OCI-M1 (cell line): ENCODE results near the gene GPBP1.
"Not testable (repeated sequence)": the region's sequence is repeated elsewhere in the genome, so short reads cannot be mapped to it uniquely, and the experiment has no call there.

Source experiments
- DNase-seq: peaks from one replicate; lab custom pipeline; 2025; lab: John Stamatoyannopoulos, UW

GPBP1 gene

GRCh38 chr5:57280853-57281252 is 107.0 kb downstream of the GPBP1 start:
- DNase-seq: no peak

DNA sequence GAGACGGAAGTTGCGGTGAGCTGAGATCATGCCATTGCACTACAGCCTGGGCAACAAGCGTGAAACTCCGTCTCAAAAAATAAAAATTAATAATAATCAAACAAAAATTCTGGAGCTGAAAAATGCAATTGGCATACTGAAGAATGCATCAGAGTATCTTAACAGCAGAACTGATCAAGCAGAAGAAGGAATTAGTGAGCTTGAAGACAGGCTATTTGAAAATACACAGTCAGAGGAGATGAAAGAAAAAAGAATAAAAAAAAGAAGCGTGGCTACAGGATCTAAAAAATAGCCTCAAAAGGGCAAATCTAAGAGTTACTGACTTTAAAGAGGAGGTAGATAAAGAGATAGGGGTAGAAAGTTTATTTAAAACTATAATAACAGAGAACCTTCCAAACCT is 111.2 kb downstream of the GPBP1 start:
- not testable (repeated sequence) for DNase-seq

GRCh38 chr5:57291894-57292293 is 118.0 kb downstream of the GPBP1 start:
- DNase-seq: no peak

- DNase-seq: no peak
Observed at GRCh38 chr5:57292336-57292735, 118.5 kb downstream of the GPBP1 start.

DNA sequence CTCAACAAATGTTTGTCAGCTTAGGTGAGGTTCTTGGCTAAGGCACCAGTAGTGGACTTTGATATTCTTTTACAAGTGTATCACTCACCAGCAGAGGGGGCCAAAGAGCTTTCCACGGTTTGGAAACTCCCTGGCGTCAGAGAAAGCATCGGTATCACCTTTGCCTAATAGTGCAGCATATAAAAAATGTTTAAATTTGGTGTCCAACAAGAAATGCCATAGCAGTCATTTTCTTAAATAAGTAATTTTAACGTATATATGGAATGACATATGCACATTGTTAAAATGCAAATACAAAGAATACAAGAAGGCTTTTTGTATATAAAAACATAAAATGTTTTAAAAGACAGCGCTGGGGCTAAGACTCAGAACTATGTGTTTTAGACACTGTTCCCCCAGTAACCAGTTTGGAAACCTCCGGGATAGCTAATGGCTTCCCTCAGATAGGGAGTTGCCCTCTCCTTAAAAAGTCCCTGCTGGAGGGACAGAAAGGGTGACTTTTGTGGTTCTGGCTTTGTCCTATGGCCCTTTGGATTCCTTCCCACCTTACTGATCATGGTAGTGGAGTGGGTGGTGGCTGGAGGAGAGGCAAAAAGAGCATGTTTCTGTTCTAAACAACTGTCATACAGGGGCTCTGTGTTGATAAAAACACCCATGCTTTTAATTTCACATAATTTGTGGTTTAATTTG is 124.6 kb downstream of the GPBP1 start:
- DNase-seq: peak; percentile 90

DNA sequence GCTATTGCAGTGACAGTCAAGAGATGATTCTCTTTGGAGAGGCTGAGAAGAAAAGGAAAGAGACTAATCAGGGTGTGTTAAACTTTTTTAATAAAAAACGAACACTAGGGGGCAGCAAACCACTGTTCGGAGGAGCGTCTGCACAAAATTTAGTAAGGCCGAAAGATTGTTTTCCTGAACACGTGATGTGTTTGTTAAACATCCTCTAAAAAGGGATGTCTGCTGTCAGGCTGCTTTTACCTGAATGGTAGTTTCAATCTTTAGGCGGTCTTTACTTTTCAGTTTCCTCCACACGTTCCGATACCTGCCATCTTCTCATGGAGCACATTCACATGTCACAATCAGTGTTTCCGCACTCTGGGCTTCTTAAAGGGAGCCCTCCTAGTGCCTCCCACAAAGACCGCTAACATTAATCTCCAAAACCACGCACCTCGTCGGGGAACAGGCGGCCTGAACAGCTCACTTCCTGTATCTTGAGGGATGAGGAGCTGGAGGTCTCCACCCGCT is 125.2 kb downstream of the GPBP1 start:
- DNase-seq: peak; percentile 88

- DNase-seq: peak; percentile 9
Observed at GRCh38 chr5:57299986-57300385, 126.1 kb downstream of the GPBP1 start.

- DNase-seq: peak; percentile 60
Observed at GRCh38 chr5:57302164-57302563, 128.3 kb downstream of the GPBP1 start.

GRCh38 chr5:57302643-57303042 is 128.8 kb downstream of the GPBP1 start:
- no peak for DNase-seq

DNA sequence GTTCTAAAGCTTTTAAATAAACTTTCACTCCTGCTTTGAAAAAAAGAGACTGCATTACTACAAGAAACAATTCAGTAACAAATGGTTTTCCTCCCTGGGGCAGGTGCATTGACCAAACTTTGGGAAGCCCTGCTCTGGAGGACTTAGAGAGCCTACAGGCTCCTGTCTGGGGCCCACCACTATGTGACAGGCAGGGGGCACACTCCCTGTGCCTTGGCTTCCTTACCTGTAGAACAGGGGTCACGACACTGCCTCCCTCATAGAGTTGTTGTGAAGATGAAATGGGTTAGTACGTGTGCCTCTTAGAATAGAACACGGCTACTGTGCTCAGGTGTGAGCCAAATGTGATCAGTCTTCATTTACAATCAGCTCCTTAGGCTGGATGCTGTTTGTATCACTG is 130.1 kb downstream of the GPBP1 start:
- no peak for DNase-seq

DNA sequence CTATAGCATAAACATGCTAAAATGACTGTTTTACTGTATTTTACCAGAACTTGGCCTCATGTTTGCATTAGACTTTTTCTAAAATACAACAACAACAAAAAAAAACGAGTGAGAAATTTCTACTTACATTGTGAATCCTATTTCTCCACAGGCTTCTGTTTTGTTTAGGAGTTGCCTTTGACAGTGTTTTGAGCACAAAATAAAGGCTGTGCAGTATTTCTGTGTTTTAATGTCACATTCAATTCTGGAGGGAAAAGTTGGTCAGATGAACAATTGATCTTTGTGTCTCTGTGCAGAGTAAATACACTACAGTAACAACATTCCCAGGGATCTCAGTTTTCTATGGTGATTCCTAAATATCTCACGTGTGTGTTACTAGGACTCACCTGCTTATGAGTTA is 131.1 kb downstream of the GPBP1 start:
- DNase-seq: no peak

DNA sequence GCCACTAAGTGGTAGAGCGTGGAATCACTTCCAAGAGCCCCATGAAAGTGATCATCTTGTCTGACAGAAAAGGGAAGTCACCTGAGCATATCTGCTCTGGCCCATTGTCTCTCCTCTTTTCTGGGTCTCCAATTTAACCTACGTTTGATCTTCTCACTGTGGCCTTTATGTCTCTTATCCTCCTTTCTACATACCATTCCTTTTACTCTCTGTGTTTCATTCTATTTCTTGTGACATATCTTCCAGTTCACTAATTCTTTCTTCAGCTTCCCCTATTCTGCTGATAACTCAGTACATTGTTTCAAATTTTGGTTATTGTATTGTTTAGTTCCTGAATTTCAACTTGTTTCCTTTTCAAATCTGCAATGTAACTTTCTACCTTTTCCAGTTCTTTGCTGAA is 132.5 kb downstream of the GPBP1 start:
- DNase-seq: no peak

- no peak for DNase-seq
Observed at GRCh38 chr5:57307516-57307915, 133.7 kb downstream of the GPBP1 start.

- not testable (repeated sequence) for DNase-seq
Observed at GRCh38 chr5:57309022-57309421, 135.2 kb downstream of the GPBP1 start.

- no peak for DNase-seq
Observed at GRCh38 chr5:57311251-57311650, 137.4 kb downstream of the GPBP1 start.

- DNase-seq: peak; percentile 6
Observed at GRCh38 chr5:57311921-57312735, 138.3 kb downstream of the GPBP1 start.

- no peak for DNase-seq
Observed at GRCh38 chr5:57313716-57314115, 139.9 kb downstream of the GPBP1 start.
